ENCODE measurements around the gene ABL1. TPM values are rescaled to one million over a fixed set of nuclear protein-coding genes. Genes with fewer than 3 reads are reported as not detected.
A peak's percentile ranks its signal among the peaks of the same experiment; 100 is the strongest.

ABL1 gene
- total RNA-seq, 1 donor from 2014 or later: 113 TPM

DNA sequence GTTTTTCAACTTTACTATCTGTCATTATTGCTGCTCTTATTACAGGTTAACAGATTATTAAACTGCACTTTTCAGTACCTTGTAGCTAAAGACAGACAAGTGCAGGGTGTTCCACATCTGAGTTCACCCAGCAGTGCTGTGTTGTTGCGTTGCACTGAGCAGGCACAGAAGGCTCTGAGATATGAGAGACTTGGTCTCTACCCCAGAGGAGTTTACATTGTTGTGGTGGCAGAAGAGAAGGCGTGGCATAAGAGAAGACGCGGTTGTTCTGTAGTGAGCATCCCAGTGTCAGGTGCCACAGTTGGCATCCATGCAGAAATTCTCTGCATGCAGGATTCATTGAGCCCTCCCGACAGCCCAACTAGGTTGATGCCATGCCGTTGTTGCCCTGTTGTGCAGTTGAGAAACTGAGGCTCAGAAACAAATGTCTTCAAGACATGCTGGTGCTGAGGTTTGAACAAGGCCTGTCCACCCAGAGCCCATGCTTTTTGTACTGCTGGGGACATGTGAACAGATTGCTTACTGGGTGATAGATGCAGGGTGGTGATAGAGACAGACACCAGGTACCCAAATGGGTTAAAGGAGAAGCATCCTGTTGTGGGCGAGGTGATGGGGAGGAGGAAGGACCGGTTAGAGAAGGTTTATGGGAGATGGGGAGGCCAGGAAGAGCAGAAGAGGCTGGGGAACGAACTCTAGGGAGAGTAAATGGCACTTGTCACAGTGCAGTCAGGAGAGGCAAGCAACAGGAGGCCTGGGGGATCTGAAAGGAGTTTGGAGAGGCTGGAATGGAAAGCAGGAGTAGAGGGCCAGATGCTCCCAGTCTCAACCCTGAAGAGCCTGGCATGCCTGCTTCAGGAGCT, 8.2 kb downstream of the ABL1 start:
- peaks cover 58% of the 10 kb centered on the region for H3K4me1 Mint-ChIP-seq (ENCODE audit: low read depth)

DNA sequence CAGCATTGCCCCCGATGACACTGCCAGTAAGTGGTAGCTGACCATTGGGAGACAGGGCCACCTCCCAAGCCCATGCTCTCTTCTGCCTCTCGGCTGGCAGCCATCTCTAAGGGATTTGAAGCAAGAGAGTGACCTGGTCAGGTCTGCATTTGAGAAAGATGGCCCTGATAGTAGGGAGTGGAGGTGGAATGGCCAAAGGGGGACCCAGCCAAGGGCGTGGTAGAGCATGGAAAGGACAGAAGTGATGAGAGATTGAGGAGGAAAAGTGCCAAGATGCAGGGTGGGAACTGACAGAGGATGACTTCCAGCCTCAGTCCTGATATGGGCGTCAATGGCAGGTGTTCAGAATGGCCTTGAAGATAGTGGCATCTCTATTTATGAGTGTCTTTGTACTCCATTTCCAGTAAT, 9.0 kb downstream of the ABL1 start:
- Mint-ChIP-seq H3K27me3 (no peaks in the 10 kb centered on the region), H3K4me1 (ENCODE audit: low read depth) (peaks cover 50% of the 10 kb centered on the region), H3K9me3 (ENCODE audit: low read depth) (no peaks in the 10 kb centered on the region), H3K27ac (peak overlapping the region; percentile 83), H3K4me3 (ENCODE audit: low read depth) (no peak overlapping the region), H3K36me3 (ENCODE audit: insufficient read depth) (peaks cover 4% of the 10 kb centered on the region)
- DNase-seq (ENCODE audit: low spot score, unreplicated experiment): no peak
- TF ChIP-seq, protein P1, sequence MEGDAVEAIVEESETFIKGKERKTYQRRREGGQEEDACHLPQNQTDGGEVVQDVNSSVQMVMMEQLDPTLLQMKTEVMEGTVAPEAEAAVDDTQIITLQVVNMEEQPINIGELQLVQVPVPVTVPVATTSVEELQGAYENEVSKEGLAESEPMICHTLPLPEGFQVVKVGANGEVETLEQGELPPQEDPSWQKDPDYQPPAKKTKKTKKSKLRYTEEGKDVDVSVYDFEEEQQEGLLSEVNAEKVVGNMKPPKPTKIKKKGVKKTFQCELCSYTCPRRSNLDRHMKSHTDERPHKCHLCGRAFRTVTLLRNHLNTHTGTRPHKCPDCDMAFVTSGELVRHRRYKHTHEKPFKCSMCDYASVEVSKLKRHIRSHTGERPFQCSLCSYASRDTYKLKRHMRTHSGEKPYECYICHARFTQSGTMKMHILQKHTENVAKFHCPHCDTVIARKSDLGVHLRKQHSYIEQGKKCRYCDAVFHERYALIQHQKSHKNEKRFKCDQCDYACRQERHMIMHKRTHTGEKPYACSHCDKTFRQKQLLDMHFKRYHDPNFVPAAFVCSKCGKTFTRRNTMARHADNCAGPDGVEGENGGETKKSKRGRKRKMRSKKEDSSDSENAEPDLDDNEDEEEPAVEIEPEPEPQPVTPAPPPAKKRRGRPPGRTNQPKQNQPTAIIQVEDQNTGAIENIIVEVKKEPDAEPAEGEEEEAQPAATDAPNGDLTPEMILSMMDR (IDR thresholded peaks at IDR 0.05; ENCODE audit: unreplicated experiment): no peak

More for the DNA sequence above, 8.2 kb downstream of the ABL1 start:
- peaks cover 4% of the 10 kb centered on the region for H3K36me3 Mint-ChIP-seq (ENCODE audit: insufficient read depth)
- TF ChIP-seq, protein P1 (IDR thresholded peaks at IDR 0.05; ENCODE audit: unreplicated experiment): no peak
- no peaks in the 10 kb centered on the region for H3K9me3 Mint-ChIP-seq (ENCODE audit: low read depth)
- H3K27ac Mint-ChIP-seq: peak overlapping the region; percentile 65
- DNase-seq (ENCODE audit: low spot score, unreplicated experiment): no peak
- H3K4me3 Mint-ChIP-seq (ENCODE audit: low read depth): no peak overlapping the region
- H3K27me3 Mint-ChIP-seq: no peaks in the 10 kb centered on the region

DNA sequence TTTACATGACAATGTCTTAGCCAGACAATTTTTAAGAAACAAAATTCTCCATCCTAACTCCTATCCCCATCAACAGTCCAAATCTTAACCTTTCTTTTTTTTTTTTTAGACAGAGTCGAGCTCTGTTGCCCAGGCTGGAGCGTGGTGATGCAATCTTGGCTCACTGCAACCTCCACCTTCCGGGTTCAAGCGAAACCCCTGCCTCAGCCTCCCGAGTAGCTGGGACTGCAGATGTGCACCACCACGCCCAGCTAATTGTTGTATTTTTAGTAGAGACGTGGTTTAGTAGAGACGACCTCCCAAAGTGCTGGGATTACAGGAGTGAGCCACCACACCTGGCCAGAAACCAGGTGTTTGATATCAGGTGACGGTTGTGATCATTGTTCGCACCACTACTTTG, 10.2 kb downstream of the ABL1 start:
- no peak for DNase-seq (ENCODE audit: low spot score, unreplicated experiment)
- H3K4me1 Mint-ChIP-seq (ENCODE audit: low read depth): peaks cover 41% of the 10 kb centered on the region
- peaks cover 6% of the 10 kb centered on the region for H3K36me3 Mint-ChIP-seq (ENCODE audit: insufficient read depth)
- H3K4me3 Mint-ChIP-seq (ENCODE audit: low read depth): no peak overlapping the region
- no peaks in the 10 kb centered on the region for H3K9me3 Mint-ChIP-seq (ENCODE audit: low read depth)
- no peaks in the 10 kb centered on the region for H3K27me3 Mint-ChIP-seq
- peak overlapping the region; percentile 79 for H3K27ac Mint-ChIP-seq
- TF ChIP-seq, protein P1 (IDR thresholded peaks at IDR 0.05; ENCODE audit: unreplicated experiment): no peak

DNA sequence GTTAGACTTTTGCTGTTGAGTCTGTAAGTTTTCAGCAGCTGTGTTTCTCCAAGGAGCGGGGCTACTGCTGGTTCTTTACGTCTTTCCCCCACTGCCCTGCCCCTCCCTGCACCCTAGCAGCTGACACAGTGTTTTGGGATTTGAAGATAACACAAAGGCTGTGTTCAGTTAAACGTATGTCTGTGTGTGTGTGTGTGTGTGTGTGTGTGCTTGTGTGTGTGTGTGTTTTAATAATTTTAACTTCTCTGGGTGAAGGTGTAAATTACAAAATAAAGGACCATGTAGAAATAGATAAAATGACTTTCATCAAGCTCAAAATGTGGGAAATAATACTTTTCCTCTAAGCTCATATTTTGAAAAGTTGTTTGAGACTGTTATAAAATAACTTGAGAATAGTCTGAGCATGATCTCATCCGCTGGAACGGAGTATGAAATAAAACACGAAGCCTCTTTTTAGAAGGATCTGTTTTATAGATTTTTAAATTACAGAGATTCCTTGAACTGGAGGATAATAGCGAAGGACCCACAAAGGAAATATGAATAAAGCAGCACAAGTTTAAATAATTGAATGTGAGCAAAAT, 10.9 kb downstream of the ABL1 start:
- H3K27ac Mint-ChIP-seq: no peak overlapping the region
- no peak for DNase-seq (ENCODE audit: low spot score, unreplicated experiment)
- TF ChIP-seq, protein P1 (IDR thresholded peaks at IDR 0.05; ENCODE audit: unreplicated experiment): no peak
- peaks cover 38% of the 10 kb centered on the region for H3K4me1 Mint-ChIP-seq (ENCODE audit: low read depth)
- no peaks in the 10 kb centered on the region for H3K9me3 Mint-ChIP-seq (ENCODE audit: low read depth)
- no peak overlapping the region for H3K4me3 Mint-ChIP-seq (ENCODE audit: low read depth)
- peaks cover 6% of the 10 kb centered on the region for H3K36me3 Mint-ChIP-seq (ENCODE audit: insufficient read depth)
- H3K27me3 Mint-ChIP-seq: no peaks in the 10 kb centered on the region

DNA sequence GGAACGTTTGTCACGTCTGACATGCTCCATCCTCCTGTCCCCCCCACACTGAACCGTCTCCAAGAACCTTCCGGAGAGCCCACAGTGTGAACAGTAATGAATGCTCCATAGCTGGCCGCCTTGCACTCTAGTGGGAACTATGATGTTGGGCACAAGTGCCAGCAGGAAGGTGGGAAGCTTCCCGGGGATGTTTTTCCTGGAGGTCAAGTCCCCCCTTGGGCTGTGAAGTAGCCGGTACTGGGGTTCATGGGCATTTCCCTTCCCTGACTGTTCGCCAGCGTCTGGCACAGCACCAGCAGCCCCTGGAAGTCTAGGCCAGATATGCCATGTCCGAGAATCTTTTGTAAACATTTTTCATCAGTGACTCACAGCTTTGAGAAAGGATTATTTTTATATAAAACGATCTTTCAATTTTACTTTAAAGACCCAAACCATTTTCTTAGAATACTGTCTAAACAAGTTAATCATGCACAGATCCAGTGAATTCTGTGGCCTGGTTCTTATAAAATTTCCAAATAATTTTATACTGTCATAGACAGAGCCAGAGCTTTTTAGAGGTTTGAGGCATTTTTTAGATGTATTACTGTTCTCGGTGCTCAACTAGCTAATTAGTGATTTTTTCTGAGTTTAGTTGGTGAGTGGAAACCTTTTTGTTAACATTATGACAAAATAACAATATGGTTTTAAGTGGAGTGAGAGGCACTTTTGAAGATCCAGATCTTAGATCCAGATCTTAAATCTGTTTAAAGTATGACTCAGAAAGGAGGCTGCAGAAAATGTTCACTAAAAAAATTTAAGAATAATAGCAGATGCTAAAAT, 11.6 kb downstream of the ABL1 start:
- Mint-ChIP-seq H3K9me3 (ENCODE audit: low read depth) (no peaks in the 10 kb centered on the region), H3K27ac (peak overlapping the region; percentile 76), H3K4me1 (ENCODE audit: low read depth) (peaks cover 36% of the 10 kb centered on the region), H3K4me3 (ENCODE audit: low read depth) (no peak overlapping the region), H3K36me3 (ENCODE audit: insufficient read depth) (peaks cover 6% of the 10 kb centered on the region), H3K27me3 (no peaks in the 10 kb centered on the region)
- TF ChIP-seq, protein P1 (IDR thresholded peaks at IDR 0.05; ENCODE audit: unreplicated experiment): no peak
- no peak for DNase-seq (ENCODE audit: low spot score, unreplicated experiment)
